Progenitor cell of endocrine pancreas (in vitro differentiated cells): ENCODE measurements around the gene KDM1B. TPM values are rescaled to one million over a fixed set of nuclear protein-coding genes. Genes with fewer than 3 reads are reported as not detected.

Experiments used
- DNase-seq: peaks from one replicate; pipeline ENCODE4 v3.0.0; 2021; ENCODE audit warnings: low spot score; ENCODE audit not compliant: unreplicated experiment
- H3K27ac Mint-ChIP-seq: 2 replicates; pipeline ENCODE4 v1.8.0; 2021; ENCODE audit warnings: mild to moderate bottlenecking, moderate library complexity, mixed read lengths
- H3K27me3 Mint-ChIP-seq: 2 replicates; pipeline ENCODE4 v1.8.0; 2021; ENCODE audit warnings: mixed read lengths
- H3K36me3 Mint-ChIP-seq: 2 replicates; pipeline ENCODE4 v1.8.0; 2022; ENCODE audit warnings: mixed read lengths; ENCODE audit not compliant: insufficient read depth
- H3K4me1 Mint-ChIP-seq: 2 replicates; pipeline ENCODE4 v1.8.0; 2021; ENCODE audit warnings: low read depth, mixed read lengths
- H3K4me3 Mint-ChIP-seq: 2 replicates; pipeline ENCODE4 v1.8.0; 2021; ENCODE audit warnings: low read depth, mild to moderate bottlenecking, moderate library complexity, mixed read lengths
- H3K9me3 Mint-ChIP-seq: 2 replicates; pipeline ENCODE4 v1.8.0; 2021; ENCODE audit warnings: low read depth, mixed read lengths
- CTCF ChIP-seq: fragments of 200-600 bp; sonication (generic); IDR thresholded peaks from one replicate; pipeline ENCODE4 v1.5.0; 2021; ENCODE audit warnings: antibody characterized with exemption, mild to moderate bottlenecking; ENCODE audit not compliant: unreplicated experiment
- total RNA-seq: library from RNA; stranded (reverse); gene quantifications from 2 replicates; pipeline ENCODE4 v1.2.1, GENCODE V29; 2021

Gene KDM1B
- total RNA-seq, 1 donor from 2014 or later = 21.7 TPM

- no peak for DNase-seq
- no peak overlapping the region for H3K4me3 Mint-ChIP-seq
- H3K27me3 Mint-ChIP-seq = no peaks in the 10 kb centered on the region
- H3K4me1 Mint-ChIP-seq = no peaks in the 10 kb centered on the region
- H3K36me3 Mint-ChIP-seq = peaks cover 8% of the 10 kb centered on the region
- H3K9me3 Mint-ChIP-seq = no peaks in the 10 kb centered on the region
- H3K27ac Mint-ChIP-seq = no peak overlapping the region
- TF ChIP-seq CTCF = no peak
Measured at GRCh38 chr6:18187701-18188100, 32.5 kb downstream of the KDM1B start.

GRCh38 chr6:18189196-18189595, 34.0 kb downstream of the KDM1B start:
- Mint-ChIP-seq H3K4me3 (no peak overlapping the region), H3K4me1 (no peaks in the 10 kb centered on the region), H3K9me3 (no peaks in the 10 kb centered on the region), H3K27ac (no peak overlapping the region), H3K36me3 (peaks cover 5% of the 10 kb centered on the region), H3K27me3 (no peaks in the 10 kb centered on the region)
- no peak for DNase-seq
- no peak for TF ChIP-seq CTCF

GRCh38 chr6:18192026-18192425, 36.8 kb downstream of the KDM1B start:
- DNase-seq = no peak
- no peak overlapping the region for H3K27ac Mint-ChIP-seq
- H3K36me3 Mint-ChIP-seq = peaks cover 14% of the 10 kb centered on the region
- no peak for TF ChIP-seq CTCF
- H3K9me3 Mint-ChIP-seq = no peaks in the 10 kb centered on the region
- H3K4me3 Mint-ChIP-seq = no peak overlapping the region
- no peaks in the 10 kb centered on the region for H3K27me3 Mint-ChIP-seq
- H3K4me1 Mint-ChIP-seq = no peaks in the 10 kb centered on the region

- Mint-ChIP-seq H3K9me3 (no peaks in the 10 kb centered on the region), H3K4me1 (no peaks in the 10 kb centered on the region), H3K36me3 (peaks cover 10% of the 10 kb centered on the region), H3K27ac (no peak overlapping the region), H3K27me3 (no peaks in the 10 kb centered on the region), H3K4me3 (no peak overlapping the region)
- TF ChIP-seq CTCF = no peak
- no peak for DNase-seq
Measured at GRCh38 chr6:18203786-18204185, 48.6 kb downstream of the KDM1B start.

- no peaks in the 10 kb centered on the region for H3K4me1 Mint-ChIP-seq
Measured at GRCh38 chr6:18204691-18205090, 49.5 kb downstream of the KDM1B start.

More at GRCh38 chr6:18204691-18205090, 49.5 kb downstream of the KDM1B start:
- Mint-ChIP-seq H3K9me3 (no peaks in the 10 kb centered on the region), H3K36me3 (peaks cover 12% of the 10 kb centered on the region), H3K4me3 (no peak overlapping the region), H3K27ac (no peak overlapping the region), H3K27me3 (no peaks in the 10 kb centered on the region)
- no peak for DNase-seq
- TF ChIP-seq CTCF = no peak
